Esophagus muscularis mucosa (tissue), 4 donors: ENCODE results near the gene PLPP7.

Experiments used
- EP300 ChIP-seq: sonication (generic); formaldehyde crosslinking; IDR thresholded peaks from one replicate; pipeline ENCODE4 v1.6.1; 2017; ENCODE audit warnings: antibody characterized with exemption
- POLR2A ChIP-seq: fragments of 450-650 bp; IDR thresholded peaks from one replicate; pipeline ENCODE4 v1.6.1; 2017; ENCODE audit warnings: antibody characterized with exemption, moderate library complexity, mild to moderate bottlenecking, low read depth
- POLR2AphosphoS5 ChIP-seq, 2 donors: sonication (generic); formaldehyde crosslinking; IDR thresholded peaks; one replicate each; pipeline ENCODE4 v1.6.1; 2017; ENCODE audit warnings: antibody characterized with exemption in 2 of 2
- TF ChIP-seq, protein P1 (sequence below), 3 experiments: fragments of 200-600 bp in 2 of 3; fragments of 450-650 bp in 1 of 3; sonication (generic) in 2 of 3; IDR thresholded peaks; one replicate each; pipeline ENCODE4 v1.5.1; 2017 to 2019; ENCODE audit warnings: antibody characterized with exemption in 3 of 3, mild to moderate bottlenecking in 2 of 3, moderate library complexity in 1 of 3

DNA sequence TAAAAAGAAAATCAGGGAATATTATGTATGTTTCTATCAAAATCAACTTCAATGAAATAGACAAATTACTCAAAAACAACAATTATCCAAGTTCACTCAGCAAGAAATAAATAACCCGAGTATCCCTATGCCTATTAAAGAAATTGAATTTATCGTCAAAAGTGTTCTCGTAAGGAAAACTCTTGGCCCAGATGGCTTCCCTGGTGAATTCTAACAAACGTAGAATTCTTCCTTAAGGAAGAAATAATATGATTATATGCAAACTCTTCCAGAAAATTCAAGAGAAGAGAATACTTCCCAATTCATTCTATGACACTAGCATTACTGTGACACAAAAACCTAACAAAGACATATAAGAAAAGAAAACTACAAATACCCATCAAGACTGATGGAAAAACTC is 42.9 kb upstream of the PLPP7 start:
- no peak for TF ChIP-seq EP300
- TF ChIP-seq, protein P1, sequence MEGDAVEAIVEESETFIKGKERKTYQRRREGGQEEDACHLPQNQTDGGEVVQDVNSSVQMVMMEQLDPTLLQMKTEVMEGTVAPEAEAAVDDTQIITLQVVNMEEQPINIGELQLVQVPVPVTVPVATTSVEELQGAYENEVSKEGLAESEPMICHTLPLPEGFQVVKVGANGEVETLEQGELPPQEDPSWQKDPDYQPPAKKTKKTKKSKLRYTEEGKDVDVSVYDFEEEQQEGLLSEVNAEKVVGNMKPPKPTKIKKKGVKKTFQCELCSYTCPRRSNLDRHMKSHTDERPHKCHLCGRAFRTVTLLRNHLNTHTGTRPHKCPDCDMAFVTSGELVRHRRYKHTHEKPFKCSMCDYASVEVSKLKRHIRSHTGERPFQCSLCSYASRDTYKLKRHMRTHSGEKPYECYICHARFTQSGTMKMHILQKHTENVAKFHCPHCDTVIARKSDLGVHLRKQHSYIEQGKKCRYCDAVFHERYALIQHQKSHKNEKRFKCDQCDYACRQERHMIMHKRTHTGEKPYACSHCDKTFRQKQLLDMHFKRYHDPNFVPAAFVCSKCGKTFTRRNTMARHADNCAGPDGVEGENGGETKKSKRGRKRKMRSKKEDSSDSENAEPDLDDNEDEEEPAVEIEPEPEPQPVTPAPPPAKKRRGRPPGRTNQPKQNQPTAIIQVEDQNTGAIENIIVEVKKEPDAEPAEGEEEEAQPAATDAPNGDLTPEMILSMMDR (IDR thresholded peaks at IDR 0.05): no peak
- no peak for TF ChIP-seq POLR2AphosphoS5 (IDR thresholded peaks at IDR 0.05)
- TF ChIP-seq POLR2A: no peak
